Natural killer cell (primary cell): ENCODE data around the gene MARCHF3. TPM values are rescaled to one million over a fixed set of nuclear protein-coding genes. Genes with fewer than 3 reads are reported as not detected.

ENCODE experiments used
- ATAC-seq, 3 donors: fragments of 150-1000 bp in 2 of 3; fragments of 200-7000 bp in 1 of 3; cut with Tn5 transposase; 1 replicate in 1 of 3; 2 replicates in 2 of 3; pipeline ENCODE4 v1.10.0; 2021; ENCODE audit warnings: mild to moderate bottlenecking in 2 of 3, moderate library complexity in 2 of 3
- DNase-seq, 2 donors: peaks; one replicate each; pipeline versions ENCODE4 v3.0.0 to v3.0.0-alpha.2; 2013 to 2021; ENCODE audit warnings: mixed read lengths in 1 of 2
- H3K27ac ChIP-seq: one replicate; pipeline ENCODE4 v1.5.1; 2013; ENCODE audit warnings: mild to moderate bottlenecking, low read length
- H3K27me3 ChIP-seq: one replicate; pipeline ENCODE4 v1.6.1; 2013; ENCODE audit warnings: low read length; ENCODE audit not compliant: control insufficient read depth, insufficient read depth
- H3K36me3 ChIP-seq: one replicate; pipeline ENCODE4 v1.6.1; 2013; ENCODE audit warnings: low read length; ENCODE audit not compliant: control insufficient read depth, insufficient read depth
- H3K4me1 ChIP-seq: one replicate; pipeline ENCODE4 v1.6.1; 2013; ENCODE audit warnings: low read length; ENCODE audit not compliant: control insufficient read depth, insufficient read depth
- H3K4me3 ChIP-seq: one replicate; pipeline ENCODE4 v1.5.1; 2013; ENCODE audit warnings: low read length
- H3K9me3 ChIP-seq: one replicate; pipeline ENCODE4 v1.6.1; 2013; ENCODE audit warnings: low read length; ENCODE audit not compliant: control insufficient read depth, insufficient read depth
- H3K27ac Mint-ChIP-seq, 2 donors: one replicate each; pipeline ENCODE4 v1.8.0; 2022; ENCODE audit warnings: mild to moderate bottlenecking in 2 of 2, mixed read lengths in 2 of 2, moderate library complexity in 1 of 2
- H3K27me3 Mint-ChIP-seq, 2 donors: one replicate each; pipeline ENCODE4 v1.8.0; 2022; ENCODE audit warnings: low read depth in 2 of 2, mixed read lengths in 2 of 2
- H3K36me3 Mint-ChIP-seq: one replicate; pipeline ENCODE4 v1.8.0; 2022; ENCODE audit warnings: mixed read lengths
- H3K4me1 Mint-ChIP-seq, 2 donors: one replicate each; pipeline ENCODE4 v1.8.0; 2022; ENCODE audit warnings: mixed read lengths in 2 of 2
- H3K4me3 Mint-ChIP-seq: one replicate; pipeline ENCODE4 v1.8.0; 2022; ENCODE audit warnings: mild to moderate bottlenecking, moderate library complexity, mixed read lengths
- H3K9me3 Mint-ChIP-seq, 2 donors: one replicate each; pipeline ENCODE4 v1.8.0; 2022; ENCODE audit warnings: mixed read lengths in 2 of 2
- CTCF ChIP-seq: fragments of 200-600 bp; IDR thresholded peaks from one replicate; pipeline ENCODE4 v1.8.0; 2022; ENCODE audit warnings: antibody characterized with exemption
- WGBS: methylation state at CpG from one replicate; pipeline ENCODE4 v1.1.7; 2013; ENCODE audit warnings: missing lambda C conversion rate; ENCODE audit not compliant: insufficient coverage; 5-methylcytosine and 5-hydroxymethylcytosine counted together
- intact Hi-C: fragments of 100-400 bp; cut with micrococcal nuclease; formaldehyde crosslinking; loops from one replicate; pipeline ENCODE4 v1.14.2; 2022
- total RNA-seq, 4 donors: library from RNA; stranded (reverse); fragments of 120-200 nt in 1 of 4; gene quantifications; one replicate each; pipeline versions ENCODE4 v1.2.3 to v1.2.4, GENCODE V29; 2013 to 2022

The MARCHF3 gene
- total RNA-seq, 3 donors from 2014 or later (not counting 1 experiment from before 2014, with no cell fraction given): 6.8 to 11.2 (median 8.9) TPM

GRCh38 chr5:126961702-126962101, 68.7 kb downstream of the MARCHF3 start:
- DNase-seq (no peak), ATAC-seq (peak; percentile 43 to 65 (median 59))
- Mint-ChIP-seq H3K9me3 (no peaks in the 10 kb centered on the region), H3K4me1 (peaks cover 0 to 5% of the 10 kb centered on the region in 2 donors), H3K27ac (no peak overlapping the region), H3K36me3 (no peaks in the 10 kb centered on the region), H3K4me3 (no peak overlapping the region), H3K27me3 (peaks cover 3 to 9% of the 10 kb centered on the region in 2 donors)
- 77% methylated on average over 2 of the region's 2 CpGs for WGBS
- H3K27me3 ChIP-seq: no peaks in the 10 kb centered on the region
- no peaks in the 10 kb centered on the region for H3K36me3 ChIP-seq
- H3K27ac ChIP-seq: no peak overlapping the region
- H3K4me3 ChIP-seq: no peak overlapping the region
- intact Hi-C loops: no loop called here
- TF ChIP-seq CTCF: no peak
- H3K4me1 ChIP-seq: no peaks in the 10 kb centered on the region
- no peaks in the 10 kb centered on the region for H3K9me3 ChIP-seq

GRCh38 chr5:126961128-126961527, 69.2 kb downstream of the MARCHF3 start:
- Histone ChIP-seq H3K36me3 (no peaks in the 10 kb centered on the region), H3K9me3 (no peaks in the 10 kb centered on the region), H3K4me1 (no peaks in the 10 kb centered on the region), H3K4me3 (no peak overlapping the region), H3K27me3 (no peaks in the 10 kb centered on the region), H3K27ac (no peak overlapping the region)
- Mint-ChIP-seq H3K36me3 (no peaks in the 10 kb centered on the region), H3K9me3 (no peaks in the 10 kb centered on the region), H3K4me3 (no peak overlapping the region), H3K27me3 (peaks cover 3 to 9% of the 10 kb centered on the region in 2 donors), H3K4me1 (peaks cover 0 to 5% of the 10 kb centered on the region in 2 donors), H3K27ac (no peak overlapping the region)
- ATAC-seq (no peak), DNase-seq (no peak)
- WGBS: 60% methylated on average over 1 of the region's 1 CpG
- intact Hi-C loops: no loop called here
- TF ChIP-seq CTCF: no peak

- H3K4me1 Mint-ChIP-seq: no peaks in the 10 kb centered on the region
- Histone ChIP-seq H3K27me3 (no peaks in the 10 kb centered on the region), H3K4me3 (no peak overlapping the region), H3K36me3 (no peaks in the 10 kb centered on the region), H3K27ac (no peak overlapping the region), H3K9me3 (no peaks in the 10 kb centered on the region), H3K4me1 (no peaks in the 10 kb centered on the region)
- H3K27me3 Mint-ChIP-seq: peaks cover 3 to 9% of the 10 kb centered on the region in 2 donors
- no peak for ATAC-seq
- H3K36me3 Mint-ChIP-seq: no peaks in the 10 kb centered on the region
- no peak overlapping the region for H3K4me3 Mint-ChIP-seq
- DNase-seq: no peak
- intact Hi-C loops: no loop called here
- no peaks in the 10 kb centered on the region for H3K9me3 Mint-ChIP-seq
- no peak overlapping the region for H3K27ac Mint-ChIP-seq
- no peak for TF ChIP-seq CTCF
Observed at GRCh38 chr5:126959188-126959587, 71.2 kb downstream of the MARCHF3 start.

- Mint-ChIP-seq H3K4me1 (no peaks in the 10 kb centered on the region), H3K27me3 (peaks cover 3 to 9% of the 10 kb centered on the region in 2 donors), H3K36me3 (no peaks in the 10 kb centered on the region), H3K9me3 (no peaks in the 10 kb centered on the region), H3K4me3 (no peak overlapping the region), H3K27ac (no peak overlapping the region)
- Histone ChIP-seq H3K27ac (no peak overlapping the region), H3K4me3 (no peak overlapping the region), H3K36me3 (no peaks in the 10 kb centered on the region), H3K27me3 (no peaks in the 10 kb centered on the region), H3K4me1 (no peaks in the 10 kb centered on the region), H3K9me3 (no peaks in the 10 kb centered on the region)
- intact Hi-C loops: no loop called here
- no peak for TF ChIP-seq CTCF
- ATAC-seq (no peak), DNase-seq (no peak)
- WGBS: no CpG with 5 or more reads among the region's 2 CpGs
Observed at GRCh38 chr5:126956991-126957390, 73.4 kb downstream of the MARCHF3 start.
